Left ventricle myocardium inferior (tissue), 1 donor: ENCODE results near the gene UBB. TPM values are rescaled to one million over a fixed set of nuclear protein-coding genes. Genes with fewer than 3 reads are reported as not detected.

ENCODE experiments used
- DNase-seq: peaks from one replicate; pipeline ENCODE4 v3.0.0-alpha.2; 2020
- H3K27ac ChIP-seq: fragments of 200-600 bp; replicated peaks from 2 replicates; pipeline ENCODE4 v1.8.0; 2021
- H3K27me3 ChIP-seq: fragments of 200-600 bp; 2 replicates; pipeline ENCODE4 v1.8.0; 2021; ENCODE audit warnings: low read depth
- H3K36me3 ChIP-seq: fragments of 200-600 bp; 2 replicates; pipeline ENCODE4 v1.8.0; 2021
- H3K4me1 ChIP-seq: fragments of 200-600 bp; 2 replicates; pipeline ENCODE4 v1.8.0; 2021
- H3K4me3 ChIP-seq: fragments of 200-600 bp; 2 replicates; pipeline ENCODE4 v1.8.0; 2021; ENCODE audit warnings: mild to moderate bottlenecking, moderate library complexity
- H3K9me3 ChIP-seq: fragments of 200-600 bp; replicated peaks from 2 replicates; pipeline ENCODE4 v1.8.0; 2021
- CTCF ChIP-seq: fragments of 200-600 bp; IDR thresholded peaks from 2 replicates; pipeline ENCODE4 v1.8.0; 2021; ENCODE audit warnings: antibody characterized with exemption, mild to moderate bottlenecking, borderline replicate concordance
- intact Hi-C: fragments of 100-400 bp; cut with micrococcal nuclease; formaldehyde crosslinking; loops from one replicate; pipeline ENCODE4 v1.11.0; 2022
- total RNA-seq: library from RNA; stranded (reverse); fragmentation: NEBNext Ultra II Directional; extraction: Animal tissue kit (Norgen Biotek cat#: 25700); gene quantifications from one replicate; pipeline ENCODE4 v1.2.1, GENCODE V29; 2021
- donor health status: DM: no; HTN: yes; CAD: no; lungs with severe emphysema.

UBB gene
- total RNA-seq, 1 donor from 2014 or later = 1,605 TPM

GRCh38 chr17:16428098-16428882 is 47.4 kb downstream of the UBB start:
- Histone ChIP-seq H3K4me1 (peaks cover 4% of the 10 kb centered on the region), H3K36me3 (peaks cover 46% of the 10 kb centered on the region), H3K9me3 (no peaks in the 10 kb centered on the region), H3K4me3 (no peak overlapping the region), H3K27ac (no peak overlapping the region), H3K27me3 (no peaks in the 10 kb centered on the region)
- intact Hi-C loops = no loop called here
- peak; percentile 70 for TF ChIP-seq CTCF
- DNase-seq = peak; percentile 59

DNA sequence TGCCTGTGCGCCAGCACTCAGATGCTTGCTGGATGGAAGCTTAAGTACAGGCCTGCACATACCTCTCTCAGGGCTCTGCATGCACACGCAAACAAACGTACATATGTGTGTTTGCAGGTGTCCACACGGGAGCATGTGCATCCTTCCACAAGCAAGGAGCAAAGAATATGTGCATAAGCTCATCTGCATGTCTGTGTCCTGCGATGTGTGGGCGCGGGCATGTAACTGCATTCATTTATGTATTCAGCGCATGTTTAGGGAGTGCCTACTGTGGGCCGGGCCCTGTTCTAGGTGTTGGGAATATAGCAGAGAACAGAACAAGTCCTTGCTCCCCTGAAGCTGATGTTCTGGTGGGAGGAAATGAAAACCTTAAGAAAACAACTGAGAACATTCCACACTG is 48.2 kb downstream of the UBB start:
- TF ChIP-seq CTCF = no peak
- intact Hi-C loops = no loop called here
- peaks cover 41% of the 10 kb centered on the region for H3K36me3 ChIP-seq
- no peak overlapping the region for H3K4me3 ChIP-seq
- no peaks in the 10 kb centered on the region for H3K27me3 ChIP-seq
- DNase-seq = no peak
- no peaks in the 10 kb centered on the region for H3K9me3 ChIP-seq
- no peak overlapping the region for H3K27ac ChIP-seq
- peaks cover 4% of the 10 kb centered on the region for H3K4me1 ChIP-seq

GRCh38 chr17:16430650-16431049 is 49.8 kb downstream of the UBB start:
- intact Hi-C loops = no loop called here
- no peaks in the 10 kb centered on the region for H3K9me3 ChIP-seq
- H3K36me3 ChIP-seq = peaks cover 40% of the 10 kb centered on the region
- DNase-seq = no peak
- no peak for TF ChIP-seq CTCF
- peaks cover 4% of the 10 kb centered on the region for H3K4me1 ChIP-seq
- no peak overlapping the region for H3K27ac ChIP-seq
- no peaks in the 10 kb centered on the region for H3K27me3 ChIP-seq
- no peak overlapping the region for H3K4me3 ChIP-seq

GRCh38 chr17:16432017-16432416 is 51.1 kb downstream of the UBB start:
- DNase-seq = no peak

More at GRCh38 chr17:16432017-16432416, 51.1 kb downstream of the UBB start:
- Histone ChIP-seq H3K27ac (no peak overlapping the region), H3K4me3 (no peak overlapping the region), H3K4me1 (peaks cover 4% of the 10 kb centered on the region), H3K27me3 (no peaks in the 10 kb centered on the region), H3K9me3 (no peaks in the 10 kb centered on the region), H3K36me3 (peaks cover 28% of the 10 kb centered on the region)
- intact Hi-C loops = no loop called here
- no peak for TF ChIP-seq CTCF

Other genes with a start within 250 kb of the UBB start
- 60.1 TPM for gene NCOR1, start 165.6 kb upstream of the UBB start, total RNA-seq
- gene PIGL, start 163.9 kb upstream of the UBB start, total RNA-seq = 7.1 TPM
- 8.4 TPM for gene CENPV, start 27.6 kb upstream of the UBB start, total RNA-seq
- 6.7 TPM for gene TRPV2, start 34.5 kb downstream of the UBB start, total RNA-seq
- 0.96 TPM for gene LRRC75A, start 111.1 kb downstream of the UBB start, total RNA-seq
- gene ZNF287, start 188.1 kb downstream of the UBB start, total RNA-seq = 9.9 TPM